GM19324 (cell line): Measurements from ENCODE around the gene PRPF8.

Experiments
- ATAC-seq: cut with Tn5 transposase; IDR thresholded peaks from one replicate; pipeline ENCODE4 v1.9.1; 2021; ENCODE audit warnings: mild to moderate bottlenecking, moderate library complexity; ENCODE audit not compliant: unreplicated experiment, low FRiP score

PRPF8 gene

GRCh38 chr17:1628856-1629503 is 55.7 kb downstream of the PRPF8 start:
- ATAC-seq = peak; percentile 54

GRCh38 chr17:1627982-1628855 is 56.4 kb downstream of the PRPF8 start, which contains the start of gene SLC43A2:
SLC43A2 (minus strand) TSS chr17:1628834; CDS start chr17:1627874, 960 bp downstream.
- peak; percentile 64 for ATAC-seq

GRCh38 chr17:1627182-1627981 is 57.3 kb downstream of the PRPF8 start:
- ATAC-seq = no peak

GRCh38 chr17:1626333-1626732 is 58.3 kb downstream of the PRPF8 start:
- no peak for ATAC-seq

- ATAC-seq = no peak
These were observed 59.1 kb downstream of the PRPF8 start for GRCh38 chr17:1625581-1625980.

GRCh38 chr17:1625053-1625452 is 59.6 kb downstream of the PRPF8 start:
- ATAC-seq = no peak

GRCh38 chr17:1624650-1625049 is 60.0 kb downstream of the PRPF8 start:
- no peak for ATAC-seq

GRCh38 chr17:1623057-1623630 is 61.5 kb downstream of the PRPF8 start:
- no peak for ATAC-seq

GRCh38 chr17:1621273-1621954 is 63.3 kb downstream of the PRPF8 start:
- no peak for ATAC-seq

GRCh38 chr17:1620486-1620885 is 64.2 kb downstream of the PRPF8 start:
- no peak for ATAC-seq

GRCh38 chr17:1617620-1618174 is 67.0 kb downstream of the PRPF8 start:
- ATAC-seq = no peak

GRCh38 chr17:1616101-1616500 is 68.6 kb downstream of the PRPF8 start:
- no peak for ATAC-seq

- no peak for ATAC-seq
These were observed 72.3 kb downstream of the PRPF8 start for GRCh38 chr17:1612400-1612799.

- ATAC-seq = no peak
These were observed 73.0 kb downstream of the PRPF8 start for GRCh38 chr17:1611715-1612114.

GRCh38 chr17:1608676-1609075 is 76.0 kb downstream of the PRPF8 start:
- ATAC-seq = no peak

GRCh38 chr17:1607971-1608320 is 76.7 kb downstream of the PRPF8 start:
- no peak for ATAC-seq

GRCh38 chr17:1606352-1606985 is 78.2 kb downstream of the PRPF8 start:
- no peak for ATAC-seq

GRCh38 chr17:1605681-1606351 is 78.9 kb downstream of the PRPF8 start:
- no peak for ATAC-seq
